ENCODE data around the gene NKTR. TPM values are rescaled to one million over a fixed set of nuclear protein-coding genes. Genes with fewer than 3 reads are reported as not detected.

Gene NKTR
- total and polyA plus RNA-seq, 2 experiments from 2014 or later, result 81.3 to 117 TPM

GRCh38 chr3:42639192-42639591 lies 38.7 kb downstream of the NKTR start:
- TF ChIP-seq ZNF114 (CRISPR knock-in tag; IDR thresholded peaks at IDR 0.05), result no peak
- TF ChIP-seq ZNF331 (CRISPR knock-in tag; IDR thresholded peaks at IDR 0.05; ENCODE audit: low read depth), result no peak
- TF ChIP-seq ZNF462 (CRISPR knock-in tag; IDR thresholded peaks at IDR 0.05), result no peak
- Histone ChIP-seq H2AFZ (no peak overlapping the region), H3K4me2 (no peak overlapping the region), H3K27ac (ENCODE audit: low read depth) (peak overlapping the region; percentile 32; the same call in 1 of the 2 replicates), H4K20me1 (replicated peaks; ENCODE audit: insufficient read depth) (peaks cover 12% of the 10 kb centered on the region; the same call in 1 of the 2 replicates), H3K4me3 (no peak overlapping the region), H3K4me1 (ENCODE audit: insufficient read depth) (no peaks in the 10 kb centered on the region), H3K79me2 (replicated peaks; ENCODE audit: insufficient read depth) (peaks cover 11% of the 10 kb centered on the region; the same call in 1 of the 2 replicates), H3K27me3 (ENCODE audit: insufficient read depth) (no peaks in the 10 kb centered on the region), H3K9me2 (ENCODE audit: insufficient read depth) (no peaks in the 10 kb centered on the region), H3K36me3 (ENCODE audit: insufficient read depth) (peaks cover 87% of the 10 kb centered on the region), H3F3A (replicated peaks; ENCODE audit: low read depth) (peaks cover 4% of the 10 kb centered on the region; the same call in 1 of the 2 replicates)
- no peaks in the 10 kb centered on the region for H3K4me1 Mint-ChIP-seq
- H3K4me3 Mint-ChIP-seq, result no peak overlapping the region
- H3K27ac Mint-ChIP-seq, result no peak overlapping the region
- DNase-seq (ENCODE audit: low spot score) (no peak), ATAC-seq (no peak)
- no peaks in the 10 kb centered on the region for H3K27me3 Mint-ChIP-seq (ENCODE audit: insufficient read depth, low read depth, poor library complexity)
- H3K36me3 Mint-ChIP-seq (ENCODE audit: low read depth), result peaks cover 45% of the 10 kb centered on the region
- no peaks in the 10 kb centered on the region; the same call in 2 of the 3 replicates for H3K9me3 Mint-ChIP-seq

- H3K4me1 ChIP-seq (ENCODE audit: insufficient read depth), result no peaks in the 10 kb centered on the region
- no peak overlapping the region for H3K4me3 ChIP-seq
- H3K36me3 ChIP-seq (ENCODE audit: insufficient read depth), result peaks cover 86% of the 10 kb centered on the region
- no peak overlapping the region for H3K27ac ChIP-seq (ENCODE audit: low read depth)
- Mint-ChIP-seq H3K27ac (no peak overlapping the region), H3K9me3 (no peaks in the 10 kb centered on the region; the same call in 2 of the 3 replicates), H3K27me3 (ENCODE audit: insufficient read depth, low read depth, poor library complexity) (no peaks in the 10 kb centered on the region), H3K4me1 (no peaks in the 10 kb centered on the region), H3K36me3 (ENCODE audit: low read depth) (peaks cover 49% of the 10 kb centered on the region), H3K4me3 (no peak overlapping the region)
- peaks cover 12% of the 10 kb centered on the region; the same call in 1 of the 2 replicates for H4K20me1 ChIP-seq (replicated peaks; ENCODE audit: insufficient read depth)
- DNase-seq (ENCODE audit: low spot score), result no peak
- no peak for ATAC-seq
- TF ChIP-seq STAT1 (IDR thresholded peaks at IDR 0.05; ENCODE audit: unreplicated experiment) (no peak), POLR2AphosphoS5 (IDR thresholded peaks at IDR 0.05; ENCODE audit: low read depth) (no peak), ZNF331 (CRISPR knock-in tag; IDR thresholded peaks at IDR 0.05; ENCODE audit: low read depth) (no peak), REST (IDR thresholded peaks at IDR 0.05; ENCODE audit: unreplicated experiment) (no peak), JUNB (IDR thresholded peaks at IDR 0.05; ENCODE audit: unreplicated experiment) (no peak)
- peaks cover 11% of the 10 kb centered on the region; the same call in 1 of the 2 replicates for H3K79me2 ChIP-seq (replicated peaks; ENCODE audit: insufficient read depth)
- H3K27me3 ChIP-seq (ENCODE audit: insufficient read depth), result no peaks in the 10 kb centered on the region
- no peak overlapping the region for H2AFZ ChIP-seq
- no peaks in the 10 kb centered on the region for H3K9me2 ChIP-seq (ENCODE audit: insufficient read depth)
- H3F3A ChIP-seq (replicated peaks; ENCODE audit: low read depth), result peaks cover 4% of the 10 kb centered on the region; the same call in 1 of the 2 replicates
- no peak overlapping the region for H3K4me2 ChIP-seq
Measured at GRCh38 chr3:42640129-42640528, 39.6 kb downstream of the NKTR start.

All from GM23338 (cell line).